ENCODE results near the gene CUZD1.
"Not testable (repeated sequence)": the region's sequence is repeated elsewhere in the genome, so short reads cannot be mapped to it uniquely, and the experiment has no call there.

CUZD1 gene, protein sequence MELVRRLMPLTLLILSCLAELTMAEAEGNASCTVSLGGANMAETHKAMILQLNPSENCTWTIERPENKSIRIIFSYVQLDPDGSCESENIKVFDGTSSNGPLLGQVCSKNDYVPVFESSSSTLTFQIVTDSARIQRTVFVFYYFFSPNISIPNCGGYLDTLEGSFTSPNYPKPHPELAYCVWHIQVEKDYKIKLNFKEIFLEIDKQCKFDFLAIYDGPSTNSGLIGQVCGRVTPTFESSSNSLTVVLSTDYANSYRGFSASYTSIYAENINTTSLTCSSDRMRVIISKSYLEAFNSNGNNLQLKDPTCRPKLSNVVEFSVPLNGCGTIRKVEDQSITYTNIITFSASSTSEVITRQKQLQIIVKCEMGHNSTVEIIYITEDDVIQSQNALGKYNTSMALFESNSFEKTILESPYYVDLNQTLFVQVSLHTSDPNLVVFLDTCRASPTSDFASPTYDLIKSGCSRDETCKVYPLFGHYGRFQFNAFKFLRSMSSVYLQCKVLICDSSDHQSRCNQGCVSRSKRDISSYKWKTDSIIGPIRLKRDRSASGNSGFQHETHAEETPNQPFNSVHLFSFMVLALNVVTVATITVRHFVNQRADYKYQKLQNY

DNA sequence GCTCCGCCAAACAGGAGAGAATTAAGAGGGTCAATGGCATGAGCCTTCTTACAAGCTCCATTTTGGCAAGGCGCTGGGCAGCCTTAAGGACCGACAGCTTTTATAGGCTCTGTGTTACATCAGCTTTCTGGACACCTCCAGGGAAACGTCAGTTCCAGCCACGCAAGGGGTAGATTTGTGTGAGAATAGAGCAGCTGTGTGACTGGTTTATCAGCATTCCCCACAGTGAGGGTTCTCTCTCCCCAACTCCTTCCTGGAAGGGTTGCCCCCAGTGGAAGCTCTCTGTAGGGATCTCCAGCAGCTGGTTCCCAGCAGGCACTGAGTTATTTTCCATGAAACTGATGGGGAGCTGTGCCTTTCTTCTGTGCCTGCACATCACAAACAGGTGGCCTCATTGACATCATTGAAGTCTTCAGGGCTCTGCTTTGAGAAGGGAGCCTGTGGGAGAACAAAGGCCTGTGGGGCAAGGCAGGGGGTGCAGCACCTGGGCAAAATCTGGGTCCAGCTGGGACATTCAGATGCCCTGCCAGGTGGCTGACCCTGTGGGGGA lies at the start of gene CUZD1:
TSS of gene CUZD1 (minus strand) at position 75 of the 550 bp plus-strand sequence. CDS start at position 61, 14 bp downstream.
- no peak for DNase-seq (ENCODE audit: low read depth in 3 of 3)

DNA sequence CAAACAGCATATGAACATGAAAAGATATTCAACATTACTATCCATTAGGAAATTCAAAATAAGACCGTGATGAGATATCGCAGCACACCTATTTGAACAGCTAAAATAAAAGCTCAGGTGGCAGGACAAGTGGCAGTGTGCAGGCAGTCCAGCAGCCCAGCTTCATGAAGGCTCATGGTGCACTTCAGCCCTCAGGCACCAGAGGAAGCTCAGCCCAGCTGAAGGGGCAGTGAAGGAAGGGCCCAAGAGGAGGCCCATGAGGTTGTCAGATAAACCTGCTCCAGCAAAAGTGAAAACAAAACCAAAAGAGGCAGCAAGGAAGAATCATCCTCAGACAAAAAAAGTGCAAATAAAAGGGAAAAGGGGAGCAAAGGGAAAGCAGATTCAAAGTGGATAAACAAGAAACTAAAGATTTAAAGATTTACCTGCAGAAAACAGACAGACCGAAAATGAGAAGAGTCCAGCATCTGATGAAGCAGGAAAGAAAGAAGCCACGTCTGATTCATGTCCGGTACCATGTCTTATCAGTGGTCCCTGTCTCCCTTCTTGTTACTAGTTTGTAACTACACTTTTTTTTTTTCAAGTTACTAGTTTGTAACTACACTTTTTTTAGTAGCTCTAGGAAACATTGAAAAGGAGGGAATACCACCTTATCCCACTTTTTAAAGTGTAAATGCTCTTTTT lies 48.7 kb upstream of the CUZD1 start:
- DNase-seq (ENCODE audit: low read depth in 3 of 3), result no peak

DNA sequence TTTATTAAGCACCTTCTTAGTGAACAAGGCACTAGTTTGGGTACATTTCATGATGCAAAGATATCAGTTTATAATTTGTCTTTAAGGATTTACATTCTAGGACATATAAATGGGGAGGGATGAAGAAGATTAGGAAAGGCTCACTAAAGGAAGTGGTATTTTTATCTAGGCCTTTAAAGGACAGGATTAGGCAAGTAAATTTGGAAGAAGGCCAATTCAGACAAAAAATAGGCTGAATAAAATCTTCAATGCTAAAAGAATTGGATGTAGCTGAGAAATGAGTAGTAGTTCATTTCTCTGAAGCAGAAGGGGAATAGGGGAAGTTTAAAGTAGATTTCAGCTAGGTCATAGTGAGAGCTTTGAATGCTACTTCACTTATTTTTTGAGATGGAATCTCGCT lies 38.5 kb upstream of the CUZD1 start:
- no peak for DNase-seq (ENCODE audit: low read depth in 3 of 3)

DNA sequence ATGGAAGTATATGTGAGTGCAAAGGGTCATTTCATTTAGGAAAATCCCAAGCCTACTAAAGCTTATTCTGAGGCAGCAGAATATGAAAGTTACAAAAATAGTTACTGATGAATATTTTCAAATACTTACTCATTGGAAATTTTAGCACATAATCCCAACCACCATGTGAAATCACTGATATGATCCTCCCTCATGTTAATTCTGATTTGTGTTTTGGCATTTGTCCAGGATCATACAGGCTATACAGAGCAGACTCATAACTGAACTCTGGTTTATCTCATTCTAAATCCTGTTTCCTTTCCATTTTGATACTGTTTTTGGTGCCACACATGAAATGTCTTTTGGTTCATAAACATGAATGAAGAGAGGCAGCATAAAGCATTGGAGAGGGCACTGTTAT lies 37.1 kb upstream of the CUZD1 start:
- DNase-seq (ENCODE audit: low read depth in 3 of 3), result no peak

DNA sequence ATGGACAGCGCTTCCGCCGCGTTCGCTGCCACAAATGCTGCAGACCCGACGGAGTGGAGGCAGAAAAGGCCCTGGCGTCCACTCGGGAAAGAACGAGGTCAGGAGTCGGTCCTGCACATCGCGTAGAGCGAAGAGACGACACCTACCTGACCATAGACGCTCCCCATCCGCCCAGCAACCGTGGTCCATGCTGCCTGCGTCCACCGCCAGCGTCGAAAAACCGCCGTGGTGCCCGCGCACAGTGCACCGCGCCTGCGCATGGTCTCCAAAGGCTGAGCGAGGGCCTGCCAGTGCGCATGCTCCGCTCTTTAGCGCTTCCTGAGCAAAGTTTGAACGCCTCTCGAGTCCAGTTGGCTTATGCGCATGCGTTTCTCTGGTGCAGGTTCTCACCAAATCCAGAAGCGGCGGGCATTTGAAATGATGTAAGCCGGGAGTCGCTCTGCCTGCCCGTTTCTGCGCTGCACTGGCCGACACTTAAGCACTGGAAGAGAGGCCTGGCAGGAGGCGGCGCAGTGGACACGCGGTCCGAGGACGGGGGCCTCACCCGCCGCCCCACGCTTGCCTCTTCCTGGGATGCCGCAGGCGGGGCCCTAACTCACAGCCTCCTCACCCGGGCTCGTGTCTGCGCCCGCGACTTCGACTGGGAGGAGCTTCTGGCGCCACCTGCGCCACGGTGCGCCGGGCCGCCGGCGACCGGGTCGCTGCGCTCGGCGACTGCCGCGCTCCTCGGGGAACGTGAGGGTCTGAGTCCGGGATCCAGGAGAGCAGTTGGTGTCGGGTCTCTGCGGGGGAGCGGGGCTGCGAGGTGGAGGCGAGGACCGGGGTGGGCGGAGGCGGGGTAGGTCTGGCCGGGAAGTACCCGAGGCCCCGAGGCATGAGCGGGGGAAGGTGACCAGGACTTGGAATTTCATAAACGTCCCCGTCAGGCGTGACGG lies 33.9 kb upstream of the CUZD1 start, which contains the start of gene FAM24B:
TSS of gene FAM24B (minus strand) at position 243 of the 935 bp plus-strand sequence. CDS start 29,066 bp downstream, outside the sequence.
- DNase-seq (ENCODE audit: low read depth in 3 of 3), result peak; percentile 89 to 94 (median 92)

DNA sequence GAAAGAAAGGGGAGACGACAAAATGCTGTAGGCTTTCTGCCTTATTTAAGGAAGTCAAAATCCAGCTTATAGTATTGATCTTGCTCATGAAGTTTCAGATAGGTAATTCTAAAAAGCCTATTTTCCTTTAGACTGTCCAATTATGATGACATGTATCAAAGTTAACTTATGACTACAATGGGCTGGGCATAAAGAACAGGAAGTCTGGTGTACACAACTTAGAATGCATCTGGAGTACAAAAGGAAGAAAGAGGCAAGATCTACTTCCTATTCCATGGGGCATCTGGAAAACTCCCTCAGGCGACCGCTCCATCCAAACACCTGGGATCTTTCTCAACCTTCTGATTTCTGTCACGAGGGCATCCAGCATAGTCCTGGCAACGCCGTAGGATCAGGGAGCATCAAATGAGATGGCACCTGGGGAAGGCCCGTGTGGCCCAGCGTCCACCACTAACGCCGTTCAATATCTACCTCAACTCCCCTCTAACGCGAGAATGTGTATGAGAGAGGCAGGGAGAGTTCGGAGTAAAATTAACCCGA lies 33.2 kb upstream of the CUZD1 start:
- DNase-seq (ENCODE audit: low read depth in 3 of 3), result no peak

DNA sequence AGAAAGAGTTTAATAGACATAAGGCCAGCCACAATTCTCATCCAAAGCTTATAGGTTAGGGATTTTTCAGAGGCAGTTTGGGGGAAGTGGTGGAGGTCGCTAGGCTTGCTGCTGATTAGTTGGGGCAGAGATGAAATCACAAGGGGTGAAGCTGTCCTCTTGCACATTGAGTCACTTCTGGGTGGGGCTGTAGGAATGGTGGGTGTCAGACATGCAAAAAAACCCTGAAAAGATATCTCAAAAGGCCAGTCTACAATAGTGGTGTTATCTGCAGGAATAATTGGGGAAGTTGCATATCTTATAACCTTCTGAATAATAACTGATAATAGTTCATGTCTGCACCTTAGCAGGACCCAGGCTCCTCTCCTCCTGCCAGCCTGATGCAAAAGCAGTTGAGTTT lies 31.6 kb upstream of the CUZD1 start:
- DNase-seq (ENCODE audit: low read depth in 3 of 3), result no peak

DNA sequence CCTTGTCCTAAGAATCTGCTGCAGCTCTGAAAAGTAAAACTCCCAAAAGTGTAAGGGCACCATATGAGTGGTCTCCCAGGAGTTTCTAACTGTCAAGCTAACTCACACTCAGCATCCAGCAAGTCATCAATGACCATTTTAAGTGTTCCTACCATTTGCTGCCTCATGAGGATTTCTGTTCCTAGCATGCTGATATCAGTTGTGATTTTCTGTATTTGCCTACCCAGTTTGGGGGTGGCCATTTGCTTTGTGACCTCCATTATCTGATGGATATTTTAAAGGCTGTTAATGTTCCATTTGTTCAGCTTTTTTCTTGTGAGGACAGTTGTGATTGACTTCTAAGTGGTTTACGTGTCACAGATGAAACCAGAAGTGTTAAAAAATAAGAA lies 30.8 kb upstream of the CUZD1 start:
- no peak for DNase-seq (ENCODE audit: low read depth in 3 of 3)

DNA sequence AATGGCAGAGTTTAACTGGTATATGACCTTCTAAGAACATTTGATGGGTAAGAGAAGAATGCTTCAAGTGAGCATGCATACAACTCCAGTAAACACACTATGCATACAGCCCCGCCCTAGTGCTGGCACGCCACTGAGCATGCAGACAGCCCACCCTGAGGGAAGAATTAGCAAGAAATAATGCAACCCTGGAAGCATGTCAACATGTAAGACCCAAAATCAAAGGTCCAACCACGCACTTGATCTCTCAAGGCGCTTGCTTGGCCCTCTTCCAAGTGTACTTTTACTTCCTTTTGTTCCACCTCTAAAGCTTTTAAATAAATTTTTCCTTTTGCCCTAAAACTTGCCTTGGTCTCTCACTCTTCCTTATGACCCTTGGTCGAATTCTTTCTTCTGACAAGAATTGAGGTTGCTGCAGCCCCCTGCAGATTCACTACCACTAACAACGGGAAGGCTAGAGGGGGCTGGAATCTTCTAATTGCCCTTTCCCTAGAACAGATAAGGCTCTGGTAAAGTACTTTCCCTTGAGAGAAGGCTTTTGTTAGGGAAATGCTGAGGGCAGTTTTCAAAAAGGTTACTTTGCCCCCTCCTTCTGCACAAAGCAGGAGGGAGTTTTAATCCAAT lies 30.3 kb upstream of the CUZD1 start:
- no peak for DNase-seq (ENCODE audit: low read depth in 3 of 3)

DNA sequence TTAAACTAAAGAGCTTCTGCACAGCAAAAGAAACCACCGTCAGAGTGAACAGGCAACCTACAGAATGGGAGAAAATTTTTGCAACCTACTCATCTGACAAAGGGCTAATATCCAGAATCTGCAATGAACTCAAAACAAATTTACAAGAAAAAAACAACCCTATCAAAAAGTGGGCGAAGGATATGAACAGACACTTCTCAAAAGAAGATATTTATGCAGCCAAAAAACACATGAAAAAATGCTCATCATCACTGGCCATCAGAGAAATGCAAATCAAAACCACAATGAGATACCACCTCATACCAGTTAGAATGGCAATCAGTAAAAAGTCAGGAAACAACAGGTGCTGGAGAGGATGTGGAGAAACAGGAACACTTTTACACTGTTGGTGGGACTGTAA lies 26.3 kb upstream of the CUZD1 start:
- not testable (repeated sequence) for DNase-seq (ENCODE audit: low read depth in 3 of 3)

DNA sequence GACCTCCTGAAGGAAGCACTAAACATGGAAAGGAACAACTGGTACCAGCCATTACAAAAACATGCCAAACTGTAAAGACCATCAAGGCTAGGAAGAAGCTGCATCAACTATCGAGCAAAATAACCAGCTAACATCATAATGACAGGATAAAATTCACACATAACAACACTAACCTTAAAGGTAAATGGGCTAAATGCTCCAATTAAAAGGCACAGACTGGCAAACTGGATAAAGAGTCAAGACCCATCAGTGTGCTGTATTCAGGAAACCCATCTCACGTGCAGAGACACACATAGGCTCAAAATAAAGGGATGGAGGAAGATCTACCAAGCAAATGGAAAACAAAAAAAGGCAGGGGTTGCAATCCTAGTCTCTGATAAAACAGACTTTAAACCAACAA lies 23.1 kb upstream of the CUZD1 start:
- DNase-seq (ENCODE audit: low read depth in 3 of 3), result not testable (repeated sequence)

DNA sequence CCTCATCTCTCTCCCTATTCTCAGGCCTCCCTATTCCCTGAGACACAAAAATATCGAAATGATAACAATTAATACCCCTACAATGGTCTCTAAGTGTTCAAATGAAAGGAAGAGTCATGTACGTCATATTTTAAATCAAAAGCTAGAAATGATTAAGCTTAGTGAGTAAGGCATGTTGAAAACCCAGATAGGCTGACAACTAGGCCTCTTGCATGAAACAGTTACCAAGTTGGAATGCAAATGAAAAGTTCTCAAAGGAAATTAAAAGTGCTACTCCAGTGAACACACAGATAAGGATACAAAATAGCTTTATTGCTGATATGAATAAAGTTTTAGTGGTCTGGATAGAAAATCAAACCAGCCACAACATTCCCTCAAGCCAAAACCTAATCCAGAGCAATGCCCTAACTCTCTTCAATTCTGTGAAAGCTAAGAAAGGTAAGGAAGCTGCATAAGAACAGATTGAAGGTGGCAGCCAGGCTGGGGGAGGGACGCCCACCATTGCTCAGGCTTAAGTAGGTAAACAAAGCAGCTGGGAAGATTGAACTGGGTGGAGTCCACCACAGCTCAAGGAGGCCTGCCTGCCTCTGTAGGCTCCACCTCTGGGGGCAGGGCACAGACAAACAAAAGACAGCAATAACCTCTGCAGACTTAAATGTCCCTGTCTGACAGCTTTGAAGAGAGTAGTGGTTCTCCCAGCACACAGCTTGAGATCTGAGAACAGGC lies 21.3 kb upstream of the CUZD1 start:
- not testable (repeated sequence) for DNase-seq (ENCODE audit: low read depth in 3 of 3)

DNA sequence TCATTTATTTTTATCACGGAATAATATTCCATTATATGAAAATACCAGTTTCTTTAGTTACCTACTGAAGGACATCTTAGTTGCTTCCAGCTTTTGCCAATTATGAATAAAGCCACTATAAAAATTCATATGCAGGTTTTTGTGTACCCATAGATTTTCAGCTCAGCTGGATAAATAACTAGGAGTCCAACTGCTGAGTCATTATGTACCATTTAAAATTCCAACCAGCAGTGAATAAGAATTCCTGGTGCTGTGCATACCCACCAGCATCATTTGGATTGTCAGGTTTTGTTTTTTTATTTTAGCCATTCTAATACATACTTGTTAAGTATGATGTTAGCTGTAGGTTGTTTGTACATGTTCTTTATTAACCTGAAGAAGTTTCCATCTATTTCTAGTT lies 19.2 kb upstream of the CUZD1 start:
- no peak for DNase-seq (ENCODE audit: low read depth in 3 of 3)

DNA sequence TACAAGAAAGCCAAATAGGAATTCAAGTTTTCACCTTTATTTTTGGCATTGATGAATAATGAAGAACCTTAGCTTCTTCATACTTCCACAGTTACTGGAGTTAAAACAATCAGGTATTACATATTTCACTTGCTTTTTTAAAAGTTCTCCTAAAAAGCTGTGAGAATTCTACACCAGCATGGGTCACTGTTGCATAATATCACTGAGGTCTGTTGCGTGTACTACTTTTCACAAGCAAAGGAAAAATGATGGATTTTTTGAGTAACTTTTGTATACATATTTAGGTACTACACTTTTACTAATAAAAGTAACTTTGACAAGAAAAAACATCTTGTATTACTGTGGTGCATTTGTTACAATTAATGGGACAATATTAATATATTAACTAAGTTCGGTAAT lies 18.5 kb upstream of the CUZD1 start:
- DNase-seq (ENCODE audit: low read depth in 3 of 3), result no peak

DNA sequence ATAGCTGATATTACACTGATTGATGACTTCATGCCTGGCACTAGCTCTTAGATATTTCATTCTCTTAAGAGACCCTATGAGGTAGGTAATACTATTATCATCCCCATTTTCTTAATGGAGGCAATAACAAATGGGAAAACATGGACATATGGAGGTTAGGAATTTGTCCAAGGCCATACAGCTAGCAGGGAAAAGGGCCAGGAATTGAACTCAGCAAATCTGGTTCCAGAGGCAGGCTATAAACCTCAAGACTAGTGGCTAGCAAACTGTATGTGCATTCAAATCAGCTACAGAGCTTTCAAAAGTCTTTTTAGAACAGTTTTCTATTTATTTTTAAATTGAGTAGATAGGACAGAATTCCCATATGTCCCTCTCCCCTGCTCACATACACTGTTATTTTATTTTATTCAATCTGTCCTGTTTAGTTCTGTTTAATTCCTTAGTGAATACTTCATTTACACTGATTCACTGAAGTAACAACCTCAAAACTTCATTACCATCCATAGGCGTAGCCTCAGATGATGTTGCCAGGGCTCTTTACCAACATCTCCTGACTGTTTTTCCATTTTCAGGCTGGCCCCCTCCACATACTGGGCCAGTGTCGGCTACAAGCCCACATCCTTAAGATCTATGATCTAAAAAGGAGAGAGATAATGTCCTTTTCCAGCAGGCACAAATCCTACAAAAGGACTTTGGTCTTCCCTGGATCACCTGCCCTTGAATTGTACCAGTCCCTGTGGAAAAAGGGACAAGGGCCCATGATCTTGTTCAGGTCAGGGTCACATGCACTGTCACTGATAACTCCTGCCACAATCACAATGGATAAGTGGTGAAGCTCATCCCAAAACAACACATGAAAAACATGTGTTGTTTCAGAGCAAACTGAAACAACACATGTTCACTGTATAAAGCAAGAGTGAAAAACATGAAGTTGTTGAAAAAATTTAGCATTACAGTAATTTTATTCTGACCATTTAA lies 17.8 kb upstream of the CUZD1 start:
- DNase-seq (ENCODE audit: low read depth in 3 of 3), result no peak

DNA sequence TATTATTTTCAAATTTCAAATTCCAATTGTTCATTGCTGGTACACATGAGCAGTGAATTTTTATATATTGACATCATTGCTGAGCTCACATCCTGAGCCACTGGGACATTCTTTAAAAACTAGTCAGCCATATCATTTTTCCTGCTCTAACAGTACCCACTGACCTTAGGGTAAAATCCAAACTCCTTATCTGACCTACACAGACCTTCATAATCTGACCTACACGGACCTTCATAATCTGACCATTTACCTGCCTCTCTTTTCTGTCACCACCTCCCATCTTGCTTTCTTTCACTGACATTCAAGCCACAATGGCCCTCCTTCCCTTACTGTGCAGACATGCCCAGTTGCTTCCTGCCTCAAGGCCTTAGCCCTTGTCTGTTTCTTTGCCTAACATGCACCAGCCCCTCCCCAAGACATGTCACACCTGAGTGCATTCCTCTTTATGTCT lies 16.1 kb upstream of the CUZD1 start:
- no peak for DNase-seq (ENCODE audit: low read depth in 3 of 3)

DNA sequence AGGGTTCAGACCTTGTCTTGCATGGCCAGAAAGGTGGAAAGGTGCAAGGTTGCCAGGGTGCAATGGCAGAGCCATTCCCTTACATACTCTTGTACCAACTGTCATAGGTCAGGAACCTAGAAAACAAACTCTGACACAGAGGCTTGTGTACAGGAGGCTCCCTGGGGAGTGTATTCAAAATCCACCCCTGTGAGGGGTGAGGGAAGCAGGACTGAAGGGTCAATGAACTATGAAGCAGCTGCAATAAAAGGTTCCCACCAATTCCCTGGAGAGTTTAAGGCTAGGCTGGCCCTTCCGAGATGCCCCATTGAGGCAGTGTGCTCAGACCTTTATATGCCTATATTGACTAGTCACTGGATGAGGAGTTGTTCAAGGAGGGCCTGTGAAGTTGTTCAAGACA lies 13.9 kb upstream of the CUZD1 start:
- DNase-seq (ENCODE audit: low read depth in 3 of 3), result no peak

DNA sequence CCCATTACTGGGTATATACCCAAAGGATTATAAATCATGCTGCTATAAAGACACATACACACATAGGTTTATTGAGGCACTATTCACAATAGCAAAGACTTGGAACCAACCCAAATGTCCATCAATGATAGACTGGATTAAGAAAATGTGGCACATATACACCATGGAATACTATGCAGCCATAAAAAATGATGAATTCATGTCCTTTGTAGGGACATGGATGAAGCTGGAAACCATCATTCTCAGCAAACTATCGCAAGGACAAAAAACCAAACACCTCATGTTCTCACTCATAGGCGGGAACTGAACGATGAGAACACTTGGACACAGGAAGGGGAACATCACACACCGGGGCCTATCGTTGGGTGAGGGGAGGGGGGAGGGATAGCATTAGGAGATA lies 12.4 kb upstream of the CUZD1 start:
- not testable (repeated sequence) for DNase-seq (ENCODE audit: low read depth in 3 of 3)

DNA sequence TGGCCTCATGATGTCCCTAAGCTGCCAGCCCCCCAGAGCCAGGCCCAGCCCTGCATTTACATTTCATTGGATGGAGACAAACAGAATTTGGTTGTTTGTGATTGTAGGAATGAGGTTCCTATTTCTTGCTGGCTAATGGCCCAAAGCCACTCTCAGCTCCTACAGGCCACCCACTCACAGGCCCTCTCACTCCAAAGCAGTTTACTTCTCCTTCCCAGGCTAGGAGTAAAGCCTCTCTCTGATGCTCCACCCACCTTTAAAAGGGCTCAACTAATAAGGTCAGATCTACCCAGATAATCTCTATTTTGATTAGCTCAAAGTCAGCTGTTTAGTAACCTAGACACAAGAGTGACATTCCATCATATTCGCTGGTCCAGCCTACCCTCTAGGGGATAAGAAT lies 11.2 kb upstream of the CUZD1 start:
- DNase-seq (ENCODE audit: low read depth in 3 of 3), result no peak

All from stimulated activated CD4-positive, alpha-beta T cell treated with anti-CD3 and anti-CD28 coated beads, TNF-alpha, amount 100 ng/mL, for 24 hours (primary cell).